ENCODE results near the gene PRSS53.

DNA sequence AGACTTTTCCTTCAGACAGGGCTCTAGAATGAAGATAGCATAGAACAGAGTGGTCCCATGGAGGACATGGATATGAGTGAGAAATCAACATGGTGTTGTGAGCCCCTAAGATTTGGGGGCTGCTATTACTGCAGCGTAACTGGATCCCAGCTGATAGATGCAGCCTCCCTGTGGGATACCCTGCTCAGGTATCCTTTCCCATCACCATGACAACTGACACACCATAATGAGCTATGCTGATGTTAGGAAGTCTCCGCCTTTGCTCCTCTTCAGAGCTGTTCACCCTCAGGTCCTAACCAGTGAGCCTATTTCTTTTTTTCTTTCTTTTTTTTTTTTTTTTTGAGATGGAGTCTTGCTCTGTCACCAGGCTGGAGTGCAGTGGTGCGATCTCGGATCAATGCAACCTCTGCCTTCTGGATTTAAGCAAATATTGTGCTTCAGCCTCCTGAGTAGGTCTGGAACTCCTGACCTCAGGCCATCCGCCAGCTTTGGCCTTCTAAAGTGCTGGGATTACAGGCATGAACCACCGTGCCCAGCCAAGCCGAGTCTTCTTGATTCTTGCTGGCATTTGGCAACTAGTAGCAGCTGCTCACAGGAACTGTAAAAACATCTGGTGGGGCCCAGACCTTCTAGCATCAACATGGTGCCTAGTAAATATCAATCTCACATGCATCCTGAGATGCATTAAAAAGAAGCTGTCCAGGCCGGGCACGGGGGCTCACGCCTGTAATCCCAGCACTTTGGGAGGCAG is 38.3 kb downstream of the PRSS53 start:
- TF ChIP-seq TAF1 (conservative IDR thresholded peaks at IDR 0.05), result no peak
- TF ChIP-seq, protein P1, sequence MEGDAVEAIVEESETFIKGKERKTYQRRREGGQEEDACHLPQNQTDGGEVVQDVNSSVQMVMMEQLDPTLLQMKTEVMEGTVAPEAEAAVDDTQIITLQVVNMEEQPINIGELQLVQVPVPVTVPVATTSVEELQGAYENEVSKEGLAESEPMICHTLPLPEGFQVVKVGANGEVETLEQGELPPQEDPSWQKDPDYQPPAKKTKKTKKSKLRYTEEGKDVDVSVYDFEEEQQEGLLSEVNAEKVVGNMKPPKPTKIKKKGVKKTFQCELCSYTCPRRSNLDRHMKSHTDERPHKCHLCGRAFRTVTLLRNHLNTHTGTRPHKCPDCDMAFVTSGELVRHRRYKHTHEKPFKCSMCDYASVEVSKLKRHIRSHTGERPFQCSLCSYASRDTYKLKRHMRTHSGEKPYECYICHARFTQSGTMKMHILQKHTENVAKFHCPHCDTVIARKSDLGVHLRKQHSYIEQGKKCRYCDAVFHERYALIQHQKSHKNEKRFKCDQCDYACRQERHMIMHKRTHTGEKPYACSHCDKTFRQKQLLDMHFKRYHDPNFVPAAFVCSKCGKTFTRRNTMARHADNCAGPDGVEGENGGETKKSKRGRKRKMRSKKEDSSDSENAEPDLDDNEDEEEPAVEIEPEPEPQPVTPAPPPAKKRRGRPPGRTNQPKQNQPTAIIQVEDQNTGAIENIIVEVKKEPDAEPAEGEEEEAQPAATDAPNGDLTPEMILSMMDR (IDR thresholded peaks at IDR 0.05; ENCODE audit: low read depth, low read length, missing input control), result no peak
- TF ChIP-seq, protein P2, sequence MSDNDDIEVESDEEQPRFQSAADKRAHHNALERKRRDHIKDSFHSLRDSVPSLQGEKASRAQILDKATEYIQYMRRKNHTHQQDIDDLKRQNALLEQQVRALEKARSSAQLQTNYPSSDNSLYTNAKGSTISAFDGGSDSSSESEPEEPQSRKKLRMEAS (IDR thresholded peaks at IDR 0.05), result no peak
- TF ChIP-seq EGR1 (IDR thresholded peaks at IDR 0.05; ENCODE audit: low read depth in 2 of 2), result no peak
- TF ChIP-seq HNF4G (IDR thresholded peaks at IDR 0.05), result no peak

All from liver (tissue), 3 donors.